Gastrocnemius medialis (tissue), 4 donors: ENCODE measurements around the gene OVAAL. TPM values are rescaled to one million over a fixed set of nuclear protein-coding genes. Genes with fewer than 3 reads are reported as not detected.

ENCODE experiments used
- ATAC-seq, 2 donors: fragments of 150-250 bp; one replicate each; pipeline ENCODE4 v1.9.1; 2016
- DNase-seq, 2 donors: peaks; one replicate each; pipeline ENCODE4 v3.0.0-alpha.2; 2019
- H3K27ac ChIP-seq, 4 donors: fragments of 200-600 bp; sonication (generic); 1 replicate in 1 of 4; 2 replicates in 3 of 4; pipeline ENCODE4 v1.5.1; 2016 to 2018; ENCODE audit warnings: mild to moderate bottlenecking in 2 of 4, moderate library complexity in 1 of 4
- H3K27me3 ChIP-seq, 3 donors: fragments of 200-600 bp; sonication (generic) in 2 of 3; 1 replicate in 1 of 3; 2 replicates in 2 of 3; pipeline versions ENCODE4 v1.5.1 to v1.6.0; 2016 to 2019; ENCODE audit warnings: mild to moderate bottlenecking in 1 of 3, moderate library complexity in 1 of 3
- H3K36me3 ChIP-seq, 2 donors: fragments of 200-600 bp; sonication (generic) in 1 of 2; one replicate each; pipeline ENCODE4 v1.5.1; 2017 to 2018
- H3K4me1 ChIP-seq, 2 donors: fragments of 200-600 bp; sonication (generic) in 1 of 2; one replicate each; pipeline ENCODE4 v1.5.1; 2016 to 2017; ENCODE audit warnings: mild to moderate bottlenecking in 2 of 2
- H3K4me3 ChIP-seq, 4 donors: fragments of 200-600 bp; sonication (generic) in 3 of 4; 1 replicate in 1 of 4; 2 replicates in 3 of 4; pipeline ENCODE4 v1.5.1; 2016 to 2019; ENCODE audit warnings: mild to moderate bottlenecking in 2 of 4
- H3K9me3 ChIP-seq, 3 donors: fragments of 200-600 bp; sonication (generic) in 2 of 3; 1 replicate in 1 of 3; 2 replicates in 2 of 3; pipeline ENCODE4 v1.5.1; 2016 to 2019
- CTCF ChIP-seq, 5 experiments: fragments of 450-650 bp in 3 of 5; fragments of 200-600 bp in 2 of 5; sonication (generic) in 2 of 5; IDR thresholded peaks in 4 of 5; conservative IDR thresholded peaks in 1 of 5; 1 replicate in 4 of 5; 2 replicates in 1 of 5; pipeline ENCODE4 v1.5.1; 2016 to 2019; ENCODE audit warnings: antibody characterized with exemption in 5 of 5, mild to moderate bottlenecking in 3 of 5, moderate library complexity in 3 of 5
- POLR2A ChIP-seq, 2 donors: fragments of 450-650 bp; IDR thresholded peaks; one replicate each; pipeline ENCODE4 v1.6.1; 2017; ENCODE audit warnings: antibody characterized with exemption in 2 of 2, mild to moderate bottlenecking in 2 of 2, moderate library complexity in 2 of 2
- in situ Hi-C, 4 donors: fragments of 200-750 bp; cut with MboI; loops; one replicate each; pipeline versions ENCODE4 v1.15.0 to v1.8.0; 2017; ENCODE audit warnings: low sequenced_read_pairs in 4 of 4
- intact Hi-C: fragments of 100-400 bp; cut with DNase I; formaldehyde crosslinking; loops from one replicate; pipeline ENCODE4 v1.15.1; 2023; ENCODE audit warnings: low total_unique reads
- total RNA-seq, 4 donors: library from RNA; depleted of rRNA; stranded (reverse); fragments of >200 nt; gene quantifications; one replicate each; pipeline versions ENCODE4 v1.1.0 to v1.2.3, GENCODE V29; 2016

Gene OVAAL
- total RNA-seq, 4 donors from 2014 or later, result not detected

GRCh38 chr1:180567654-180568053, 8.9 kb downstream of the OVAAL start:
- Histone ChIP-seq H3K27ac (peak overlapping the region in 1 of 4 donors; percentile 34), H3K4me1 (peaks cover 0 to 8% of the 10 kb centered on the region in 2 donors), H3K9me3 (no peaks in the 10 kb centered on the region), H3K27me3 (no peaks in the 10 kb centered on the region), H3K4me3 (no peak overlapping the region), H3K36me3 (no peaks in the 10 kb centered on the region)
- ATAC-seq, result no peak
- in situ Hi-C loops, result no loop called here
- TF ChIP-seq CTCF (IDR thresholded peaks at IDR 0.05 in 4 of 5, conservative IDR thresholded peaks at IDR 0.05 in 1 of 5) (no peak), POLR2A (IDR thresholded peaks at IDR 0.05) (no peak)
- intact Hi-C loops, result no loop called here
- DNase-seq, result no peak

- in situ Hi-C loops (no loop called here), intact Hi-C loops (no loop called here)
- DNase-seq (no peak), ATAC-seq (no peak)
- no peaks in the 10 kb centered on the region for H3K9me3 ChIP-seq
- H3K4me3 ChIP-seq, result no peak overlapping the region
- no peak for TF ChIP-seq CTCF (IDR thresholded peaks at IDR 0.05 in 4 of 5, conservative IDR thresholded peaks at IDR 0.05 in 1 of 5)
- H3K27me3 ChIP-seq, result no peaks in the 10 kb centered on the region
- peaks cover 0 to 3% of the 10 kb centered on the region in 2 donors for H3K4me1 ChIP-seq
- H3K27ac ChIP-seq, result no peak overlapping the region
- H3K36me3 ChIP-seq, result no peaks in the 10 kb centered on the region
These were observed 9.4 kb downstream of the OVAAL start for GRCh38 chr1:180568184-180568583.

- TF ChIP-seq POLR2A (IDR thresholded peaks at IDR 0.05) (no peak), CTCF (IDR thresholded peaks at IDR 0.05 in 4 of 5, conservative IDR thresholded peaks at IDR 0.05 in 1 of 5) (no peak)
These were observed 12.5 kb downstream of the OVAAL start for GRCh38 chr1:180571060-180571831.

GRCh38 chr1:180571832-180572636, 13.3 kb downstream of the OVAAL start:
- TF ChIP-seq POLR2A (IDR thresholded peaks at IDR 0.05), result no peak
- no peak for TF ChIP-seq CTCF (IDR thresholded peaks at IDR 0.05 in 4 of 5, conservative IDR thresholded peaks at IDR 0.05 in 1 of 5)
- no peak for ATAC-seq
- H3K4me3 ChIP-seq, result no peak overlapping the region
- intact Hi-C loops, result no loop called here
- H3K9me3 ChIP-seq, result no peaks in the 10 kb centered on the region
- DNase-seq, result no peak
- H3K27ac ChIP-seq, result no peak overlapping the region
- no peaks in the 10 kb centered on the region for H3K27me3 ChIP-seq
- no peaks in the 10 kb centered on the region for H3K36me3 ChIP-seq
- in situ Hi-C loops, result no loop called here
- no peaks in the 10 kb centered on the region for H3K4me1 ChIP-seq

More at GRCh38 chr1:180571060-180571831, 12.5 kb downstream of the OVAAL start:
- ATAC-seq (no peak), DNase-seq (no peak)
- H3K36me3 ChIP-seq, result no peaks in the 10 kb centered on the region
- no peaks in the 10 kb centered on the region for H3K27me3 ChIP-seq
- H3K27ac ChIP-seq, result no peak overlapping the region
- peaks cover 0 to 2% of the 10 kb centered on the region in 2 donors for H3K4me1 ChIP-seq
- intact Hi-C loops, result no loop called here
- H3K9me3 ChIP-seq, result no peaks in the 10 kb centered on the region
- no peak overlapping the region for H3K4me3 ChIP-seq
- in situ Hi-C loops, result no loop called here
